Measurements from ENCODE around the gene MBD3. TPM values are rescaled to one million over a fixed set of nuclear protein-coding genes. Genes with fewer than 3 reads are reported as not detected.

Gene MBD3
- total and polyA plus RNA-seq, 7 donors: 26.1 to 105 (median 61.7) TPM

DNA sequence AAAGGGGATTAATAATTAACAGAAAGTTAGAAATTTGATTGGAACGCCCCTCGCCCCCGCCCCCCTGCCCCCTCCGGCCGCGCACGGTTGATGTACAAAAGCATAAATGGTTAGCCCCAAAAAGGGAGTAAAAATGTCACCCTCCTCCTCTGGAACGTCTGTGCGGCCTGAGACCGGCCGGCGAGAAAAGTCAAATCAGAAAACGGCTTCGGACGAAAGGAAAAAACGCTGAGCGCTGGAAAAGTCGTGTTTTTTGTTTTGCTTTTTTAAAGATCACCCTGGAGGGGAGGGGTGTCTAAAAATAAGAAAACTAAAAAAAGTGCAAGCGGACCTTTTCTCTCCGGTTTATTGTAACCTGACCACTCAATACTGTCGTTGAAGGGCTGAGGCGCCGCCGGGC is 37.7 kb downstream of the MBD3 start:
- intact Hi-C loops (cut with DNase I): no loop called here
- no peaks in the 10 kb centered on the region for H3K27me3 ChIP-seq
- H3K27ac ChIP-seq: no peak overlapping the region
- no peaks in the 10 kb centered on the region for H3K4me1 ChIP-seq
- no peak for TF ChIP-seq EP300 (IDR thresholded peaks at IDR 0.05)
- no peak for TF ChIP-seq POLR2AphosphoS5 (IDR thresholded peaks at IDR 0.05)
- TF ChIP-seq CTCF (IDR thresholded peaks at IDR 0.05): no peak
- TF ChIP-seq POLR2A (IDR thresholded peaks at IDR 0.05): no peak
- no peak for DNase-seq
- no peak overlapping the region for H3K4me3 ChIP-seq
- H3K9me3 ChIP-seq: no peaks in the 10 kb centered on the region
- WGBS, 2 donors: 88 to 89% methylated on average over 24 of the region's 24 CpGs
- peaks cover 0 to 23% (median 10%) of the 10 kb centered on the region in 4 donors for H3K36me3 ChIP-seq

DNA sequence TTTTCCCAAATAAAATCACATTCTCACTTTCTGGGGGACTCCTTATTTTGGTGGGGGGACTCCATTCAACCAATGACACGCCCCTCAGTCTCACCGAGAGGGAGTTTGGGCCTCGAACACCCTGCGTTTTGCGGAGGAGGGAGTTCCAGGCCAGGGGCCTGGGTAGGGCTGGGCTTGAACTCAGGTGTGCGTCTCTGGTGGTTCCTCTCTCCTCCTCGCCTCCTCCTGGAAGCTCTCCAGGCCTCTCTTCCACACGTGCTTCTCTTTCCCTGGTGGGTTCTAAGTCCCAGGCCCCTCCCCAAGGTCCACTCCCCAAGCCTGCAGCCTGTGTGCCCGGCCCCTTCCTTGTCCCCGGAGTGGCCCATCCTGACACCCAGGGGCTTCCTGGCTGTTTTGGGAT is 39.2 kb downstream of the MBD3 start:
- WGBS, 2 donors: 85 to 87% methylated on average over 10 of the region's 10 CpGs
- Histone ChIP-seq H3K27ac (no peak overlapping the region), H3K4me1 (no peaks in the 10 kb centered on the region), H3K4me3 (no peak overlapping the region), H3K27me3 (no peaks in the 10 kb centered on the region), H3K36me3 (peaks cover 0 to 23% (median 10%) of the 10 kb centered on the region in 4 donors), H3K9me3 (no peaks in the 10 kb centered on the region)
- intact Hi-C loops (cut with DNase I): no loop called here
- no peak for TF ChIP-seq POLR2A (IDR thresholded peaks at IDR 0.05)
- no peak for TF ChIP-seq EP300 (IDR thresholded peaks at IDR 0.05)
- TF ChIP-seq CTCF (IDR thresholded peaks at IDR 0.05): no peak
- TF ChIP-seq POLR2AphosphoS5 (IDR thresholded peaks at IDR 0.05): no peak
- DNase-seq: no peak

DNA sequence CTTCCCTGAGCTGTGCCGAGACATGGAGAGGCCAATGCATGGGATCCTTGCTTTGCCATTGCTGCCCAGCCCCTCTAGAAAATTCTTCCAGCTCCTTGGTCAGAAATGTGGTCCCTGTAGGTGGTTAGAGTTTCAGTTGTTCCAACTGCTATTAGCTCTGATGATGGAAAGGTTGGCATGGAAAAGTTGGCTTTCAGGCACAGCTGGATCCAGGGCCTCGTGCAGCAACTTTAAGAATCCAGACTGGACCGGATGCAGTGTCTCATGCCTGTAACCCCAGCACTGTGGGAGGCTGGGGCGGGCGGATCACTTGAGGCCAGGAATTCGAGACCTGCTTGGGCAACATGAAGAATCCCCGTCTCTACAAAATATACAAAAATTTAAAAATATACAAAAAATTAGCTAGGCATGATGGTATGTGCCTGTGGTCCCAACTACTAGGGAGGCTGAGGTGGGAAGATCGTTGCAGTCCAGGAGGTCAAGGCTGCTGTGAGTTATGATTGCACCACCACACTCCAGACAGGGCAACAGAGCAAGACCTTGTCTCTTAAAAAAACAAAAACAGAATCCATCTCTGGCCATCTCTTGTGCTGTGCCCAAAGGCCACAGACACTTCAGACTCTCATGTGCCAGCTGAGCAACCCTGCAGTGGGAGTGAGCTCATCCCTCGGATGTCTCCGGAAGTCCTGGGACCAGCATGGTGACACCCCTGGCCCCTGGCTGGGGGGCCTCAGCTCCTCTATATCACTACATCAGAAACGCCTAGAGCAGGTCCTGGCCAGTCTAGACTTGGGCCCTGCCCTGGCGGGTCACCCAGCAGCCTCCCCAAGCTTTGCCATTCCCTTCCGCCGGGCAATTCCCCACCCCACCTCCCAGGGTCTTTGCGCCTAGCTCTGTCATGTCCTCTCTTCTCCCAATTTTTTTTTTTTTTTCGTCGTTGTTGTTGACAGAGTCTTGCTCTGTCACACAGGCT is 41.3 kb downstream of the MBD3 start:
- no peak for TF ChIP-seq CTCF (IDR thresholded peaks at IDR 0.05)
- TF ChIP-seq POLR2A (IDR thresholded peaks at IDR 0.05): no peak
- TF ChIP-seq EP300 (IDR thresholded peaks at IDR 0.05): no peak
- no peak for TF ChIP-seq POLR2AphosphoS5 (IDR thresholded peaks at IDR 0.05)
- H3K27ac ChIP-seq: no peak overlapping the region
- no peak overlapping the region for H3K4me3 ChIP-seq
- no peaks in the 10 kb centered on the region for H3K27me3 ChIP-seq
- peaks cover 0 to 1% (median under 1%) of the 10 kb centered on the region in 4 donors for H3K4me1 ChIP-seq
- no peaks in the 10 kb centered on the region for H3K9me3 ChIP-seq
- no peak for DNase-seq
- 84 to 85% methylated on average over 17 of the region's 17 CpGs for WGBS, 2 donors
- intact Hi-C loops (cut with DNase I): no loop called here
- H3K36me3 ChIP-seq: peaks cover 0 to 15% (median 7%) of the 10 kb centered on the region in 4 donors

GRCh38 chr19:1549332-1549945 is 43.2 kb downstream of the MBD3 start:
- Histone ChIP-seq H3K27me3 (peaks cover 0 to 3% (median 0%) of the 10 kb centered on the region in 3 donors), H3K9me3 (no peaks in the 10 kb centered on the region), H3K27ac (no peak overlapping the region), H3K4me3 (no peak overlapping the region), H3K4me1 (peaks cover 0 to 6% (median 5%) of the 10 kb centered on the region in 4 donors), H3K36me3 (no peaks in the 10 kb centered on the region)
- DNase-seq: no peak
- intact Hi-C loops (cut with DNase I): no loop called here
- WGBS, 2 donors: 86 to 87% methylated on average over 4 of the region's 4 CpGs
- TF ChIP-seq CTCF (IDR thresholded peaks at IDR 0.05) (no peak), POLR2A (IDR thresholded peaks at IDR 0.05) (no peak), EP300 (IDR thresholded peaks at IDR 0.05) (no peak), POLR2AphosphoS5 (IDR thresholded peaks at IDR 0.05) (no peak)
